CD4-positive, alpha-beta T cell (primary cell): ENCODE measurements around the gene DRC3. TPM values are rescaled to one million over a fixed set of nuclear protein-coding genes. Genes with fewer than 3 reads are reported as not detected.

Source experiments
- ATAC-seq: fragments of 200-7000 bp; cut with Tn5 transposase; one replicate; pipeline ENCODE4 v1.10.0; 2022; ENCODE audit warnings: mild to moderate bottlenecking; ENCODE audit not compliant: poor library complexity
- CTCF ChIA-PET: fragments of 350-600 bp; sonication (Branson Sonifier 250); formaldehyde crosslinking; loops from one replicate; lab custom pipeline; 2021; ENCODE audit warnings: antibody characterized with exemption, inconsistent platforms; lab: Charles Lee
- POLR2A ChIA-PET: fragments of 350-600 bp; sonication (Branson Sonifier 250); formaldehyde crosslinking; loops from one replicate; lab custom pipeline; 2021; ENCODE audit warnings: antibody characterized with exemption, inconsistent platforms; lab: Charles Lee
- DNase-seq, 14 experiments: peaks; one replicate each; pipeline ENCODE4 v3.0.0-alpha.2; 2013 to 2020; ENCODE audit warnings: mixed read lengths in 2 of 14
- H3K27ac ChIP-seq, 2 donors: one replicate each; pipeline versions ENCODE4 v1.5.1 to v1.7.0; 2013; ENCODE audit warnings: low read length in 2 of 2, low read depth in 1 of 2, mild to moderate bottlenecking in 1 of 2
- H3K27me3 ChIP-seq, 2 experiments: 1 replicate in 1 of 2; 2 replicates in 1 of 2; pipeline versions ENCODE4 v1.6.1 to v1.7.0; 2013; ENCODE audit warnings: low read length in 2 of 2, control low read depth in 1 of 2, mild to moderate bottlenecking in 1 of 2, moderate library complexity in 1 of 2; ENCODE audit not compliant: insufficient read depth in 2 of 2, control insufficient read depth in 1 of 2
- H3K36me3 ChIP-seq: one replicate; pipeline ENCODE4 v1.6.1; 2013; ENCODE audit warnings: low read length, control low read depth; ENCODE audit not compliant: insufficient read depth
- H3K4me1 ChIP-seq: one replicate; pipeline ENCODE4 v1.6.1; 2013; ENCODE audit warnings: low read length, control low read depth; ENCODE audit not compliant: insufficient read depth
- H3K4me3 ChIP-seq: one replicate; pipeline ENCODE4 v1.5.1; 2013; ENCODE audit warnings: mild to moderate bottlenecking, low read length, moderate library complexity
- H3K9me3 ChIP-seq, 2 experiments: 1 replicate in 1 of 2; 2 replicates in 1 of 2; pipeline versions ENCODE4 v1.6.1 to v1.7.0; 2013; ENCODE audit warnings: low read length in 2 of 2, mild to moderate bottlenecking in 2 of 2, control low read depth in 1 of 2, moderate library complexity in 1 of 2; ENCODE audit not compliant: control insufficient read depth in 1 of 2, insufficient read depth in 1 of 2
- H3K27ac Mint-ChIP-seq: one replicate; pipeline ENCODE4 v1.8.0; 2020; ENCODE audit warnings: mixed read lengths
- H3K27me3 Mint-ChIP-seq: one replicate; pipeline ENCODE4 v1.8.0; 2021; ENCODE audit warnings: mixed read lengths
- H3K36me3 Mint-ChIP-seq: one replicate; pipeline ENCODE4 v1.8.0; 2021; ENCODE audit warnings: low read depth, mixed read lengths
- H3K4me1 Mint-ChIP-seq: one replicate; pipeline ENCODE4 v1.8.0; 2021; ENCODE audit warnings: low read depth, mixed read lengths
- H3K4me3 Mint-ChIP-seq: one replicate; pipeline ENCODE4 v1.8.0; 2020; ENCODE audit warnings: mild to moderate bottlenecking, mixed read lengths
- H3K9me3 Mint-ChIP-seq: one replicate; pipeline ENCODE4 v1.8.0; 2020; ENCODE audit warnings: mixed read lengths
- intact Hi-C, 2 experiments: fragments of 100-400 bp; cut with DNase I in 1 of 2; cut with micrococcal nuclease in 1 of 2; formaldehyde crosslinking; loops; one replicate each; pipeline versions ENCODE4 v1.15.1 to v1.9.0; 2023 to 2025; cut with DNase I, micrococcal nuclease
- total RNA-seq, 174 experiments: library from RNA in 2 of 174; stranded (reverse) in 2 of 174; gene quantifications; one replicate each; pipeline ENCODE4 v1.2.3 and lab custom pipeline; 2021 to 2026
- TF ChIP-seq, protein P1 (sequence below): fragments of 200-600 bp; IDR thresholded peaks from one replicate; pipeline ENCODE4 v1.8.0; 2022; ENCODE audit warnings: antibody characterized with exemption, mild to moderate bottlenecking

The DRC3 gene
- total RNA-seq, 2 experiments from 2014 or later, result 0.11 TPM; not detected in 1

DNA sequence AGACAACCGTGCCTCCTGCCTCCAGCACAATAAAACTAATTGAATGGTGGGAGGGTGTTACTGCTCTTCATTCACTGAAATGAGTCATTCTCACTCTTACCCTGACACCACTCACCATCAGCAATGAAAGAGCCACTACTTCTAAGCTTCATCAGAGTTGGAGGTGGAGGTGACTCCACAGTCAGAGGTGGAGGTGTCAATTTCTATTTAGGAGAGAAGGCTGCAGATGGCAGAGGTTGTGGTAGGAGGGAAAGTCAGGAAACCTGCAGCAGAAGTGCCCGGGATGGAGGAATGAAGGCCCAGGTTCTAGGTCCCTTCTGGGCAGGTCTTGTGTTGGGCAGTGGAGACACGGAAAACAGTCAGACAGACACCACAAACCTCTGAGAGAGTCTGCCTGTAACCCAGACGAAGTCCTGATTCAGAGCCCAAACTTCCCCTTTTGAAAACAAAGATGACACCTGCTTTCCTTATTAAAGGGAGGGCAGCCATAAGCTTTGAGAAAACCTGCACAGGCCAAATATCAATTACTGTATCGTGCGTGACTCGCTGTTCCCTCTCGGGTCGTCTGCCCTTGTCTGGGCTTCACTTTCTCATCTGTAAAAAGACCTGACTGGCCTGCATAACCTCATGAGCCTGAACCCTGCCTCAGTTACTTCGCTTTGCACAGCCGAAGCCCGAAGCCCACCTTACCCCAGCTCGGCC is 65.6 kb downstream of the DRC3 start:
- intact Hi-C loops, result loop anchor here (2.0 to 10.0 kb wide), 7 partner anchors 51 to 995 kb away; partner anchors contain the start of genes ALKBH5 (in 1 of the 2), DRC3 (in 1 of the 2), MED9 (in 1 of the 2) and MPRIP (in 1 of the 2)
- H3K4me3 Mint-ChIP-seq, result peak overlapping the region; percentile 100
- Histone ChIP-seq H3K4me3 (peak overlapping the region; percentile 93), H3K27ac (peak overlapping the region; percentile 72 to 74), H3K27me3 (no peaks in the 10 kb centered on the region), H3K4me1 (peaks cover 40% of the 10 kb centered on the region), H3K9me3 (no peaks in the 10 kb centered on the region), H3K36me3 (no peaks in the 10 kb centered on the region)
- H3K27me3 Mint-ChIP-seq, result no peaks in the 10 kb centered on the region
- ATAC-seq (no peak), DNase-seq (peak in 4 of 14 experiments; percentile 15 to 67 (median 36))
- peaks cover 59% of the 10 kb centered on the region for H3K4me1 Mint-ChIP-seq
- ChIA-PET POLR2A (interaction anchor here (0.6 to 2.8 kb wide), 2 partner anchors 11 to 66 kb away, joined by 3 to 8 read pairs; partner anchors contain the start of genes DRC3 and TOM1L2), CTCF (no interaction called here)
- TF ChIP-seq, protein P1, sequence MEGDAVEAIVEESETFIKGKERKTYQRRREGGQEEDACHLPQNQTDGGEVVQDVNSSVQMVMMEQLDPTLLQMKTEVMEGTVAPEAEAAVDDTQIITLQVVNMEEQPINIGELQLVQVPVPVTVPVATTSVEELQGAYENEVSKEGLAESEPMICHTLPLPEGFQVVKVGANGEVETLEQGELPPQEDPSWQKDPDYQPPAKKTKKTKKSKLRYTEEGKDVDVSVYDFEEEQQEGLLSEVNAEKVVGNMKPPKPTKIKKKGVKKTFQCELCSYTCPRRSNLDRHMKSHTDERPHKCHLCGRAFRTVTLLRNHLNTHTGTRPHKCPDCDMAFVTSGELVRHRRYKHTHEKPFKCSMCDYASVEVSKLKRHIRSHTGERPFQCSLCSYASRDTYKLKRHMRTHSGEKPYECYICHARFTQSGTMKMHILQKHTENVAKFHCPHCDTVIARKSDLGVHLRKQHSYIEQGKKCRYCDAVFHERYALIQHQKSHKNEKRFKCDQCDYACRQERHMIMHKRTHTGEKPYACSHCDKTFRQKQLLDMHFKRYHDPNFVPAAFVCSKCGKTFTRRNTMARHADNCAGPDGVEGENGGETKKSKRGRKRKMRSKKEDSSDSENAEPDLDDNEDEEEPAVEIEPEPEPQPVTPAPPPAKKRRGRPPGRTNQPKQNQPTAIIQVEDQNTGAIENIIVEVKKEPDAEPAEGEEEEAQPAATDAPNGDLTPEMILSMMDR, result no peak
- H3K27ac Mint-ChIP-seq, result peak overlapping the region; percentile 91
- H3K36me3 Mint-ChIP-seq, result peaks cover 11% of the 10 kb centered on the region
- H3K9me3 Mint-ChIP-seq, result no peaks in the 10 kb centered on the region

DNA sequence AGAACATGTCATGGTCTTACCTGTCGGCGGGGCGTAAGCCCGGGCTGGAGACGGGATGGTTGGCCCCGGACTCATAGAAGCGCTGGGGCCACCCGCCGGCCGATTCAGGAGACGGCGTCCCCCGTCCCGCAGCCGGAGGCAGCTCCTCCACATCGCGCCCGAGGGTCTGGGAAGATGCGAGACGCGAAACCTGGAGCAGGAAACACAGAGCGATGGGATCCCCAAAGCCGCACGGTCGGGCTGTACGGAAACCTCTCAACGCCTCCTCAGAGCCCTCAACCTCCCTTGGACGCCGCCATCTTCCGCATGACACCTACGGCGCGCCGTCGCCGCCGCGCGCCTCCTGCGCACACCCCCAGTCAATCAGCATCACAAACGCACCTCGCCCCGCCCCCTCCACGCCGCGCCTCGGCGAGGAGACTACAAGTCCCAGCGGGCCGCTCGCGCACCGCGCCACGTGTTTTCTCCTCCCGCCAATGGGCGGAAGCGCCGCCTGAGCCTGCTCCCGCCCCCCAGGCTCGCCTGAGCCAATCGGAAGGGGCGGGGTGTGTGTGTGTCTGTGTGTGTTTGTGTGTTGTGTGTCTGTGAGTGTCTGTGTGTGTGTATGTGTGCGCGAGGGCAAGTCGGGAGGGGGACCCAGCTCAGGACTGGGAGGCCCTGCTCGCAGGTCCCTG is 66.3 kb downstream of the DRC3 start, which contains the start of the genes ATPAF2 and GID4:
TSS of gene ATPAF2 (minus strand) at position 308 of the 674 bp plus-strand sequence. CDS start at position 153, 155 bp downstream.
TSS of gene GID4 (plus strand) at position 548 of the 674 bp plus-strand sequence. CDS start at position 605, 57 bp downstream.
- intact Hi-C loops, result loop anchor here (1.0 to 10.0 kb wide), 9 partner anchors 50 to 996 kb away; partner anchors contain the start of genes DRC3 (in 2 of the 2), TOM1L2 (in 2 of the 2), ALKBH5 (in 1 of the 2) and MED9 (in 1 of the 2)
- H3K4me3 ChIP-seq, result peak within 1 kb of the TSS; percentile 93
- peak; percentile 91 for ATAC-seq

More for the DNA sequence above, 66.3 kb downstream of the DRC3 start, which contains the start of the genes ATPAF2 and GID4:
- ChIA-PET POLR2A (interaction anchor here (0.6 to 2.8 kb wide), 2 partner anchors 10 to 66 kb away, joined by 3 to 8 read pairs; partner anchors contain the start of genes DRC3 and TOM1L2), CTCF (no interaction called here)
- no peaks in the 10 kb centered on the region for H3K27me3 Mint-ChIP-seq
- no peaks in the 10 kb centered on the region for H3K9me3 Mint-ChIP-seq
- TF ChIP-seq, protein P1, result no peak
- Histone ChIP-seq H3K4me1 (peaks cover 34% of the 10 kb centered on the region), H3K27ac (peak within 1 kb of the TSS; percentile 72 to 74), H3K36me3 (no peaks in the 10 kb centered on the region), H3K27me3 (no peaks in the 10 kb centered on the region), H3K9me3 (no peaks in the 10 kb centered on the region)
- H3K4me1 Mint-ChIP-seq, result peaks cover 54% of the 10 kb centered on the region
- peak within 1 kb of the TSS; percentile 91 for H3K27ac Mint-ChIP-seq
- DNase-seq, result peak; percentile 99 to 100 (median 100)
- peaks cover 11% of the 10 kb centered on the region for H3K36me3 Mint-ChIP-seq
- peak within 1 kb of the TSS; percentile 100 for H3K4me3 Mint-ChIP-seq
